HG03439 (cell line): ENCODE measurements around the gene GCDH.
"Not testable (repeated sequence)": the region's sequence is repeated elsewhere in the genome, so short reads cannot be mapped to it uniquely, and the experiment has no call there.

ENCODE experiments used
- ATAC-seq: cut with Tn5 transposase; IDR thresholded peaks from one replicate; pipeline ENCODE4 v1.9.1; 2021; ENCODE audit warnings: mild to moderate bottlenecking, moderate library complexity; ENCODE audit not compliant: unreplicated experiment

Gene GCDH

DNA sequence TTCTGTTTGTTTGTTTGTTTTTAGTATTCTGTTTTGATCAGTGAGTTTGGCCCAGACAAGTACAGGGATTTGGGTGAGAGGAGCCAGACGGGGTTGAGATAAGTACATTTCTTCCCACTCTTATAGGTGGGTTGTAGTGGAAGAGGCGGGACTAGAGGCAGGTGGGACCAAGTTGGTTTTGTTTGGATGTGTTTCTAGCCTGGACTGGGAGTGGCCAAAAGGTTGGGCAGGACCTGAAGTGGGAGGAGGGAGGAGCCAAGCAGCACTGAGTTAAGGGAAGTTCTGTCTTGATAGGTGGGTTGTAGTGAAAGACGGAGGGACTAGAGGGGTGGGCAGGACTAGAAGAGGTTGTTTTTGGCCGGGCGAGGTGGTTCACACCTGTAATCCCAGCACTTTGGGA, 18.7 kb upstream of the GCDH start:
- ATAC-seq, result no peak

DNA sequence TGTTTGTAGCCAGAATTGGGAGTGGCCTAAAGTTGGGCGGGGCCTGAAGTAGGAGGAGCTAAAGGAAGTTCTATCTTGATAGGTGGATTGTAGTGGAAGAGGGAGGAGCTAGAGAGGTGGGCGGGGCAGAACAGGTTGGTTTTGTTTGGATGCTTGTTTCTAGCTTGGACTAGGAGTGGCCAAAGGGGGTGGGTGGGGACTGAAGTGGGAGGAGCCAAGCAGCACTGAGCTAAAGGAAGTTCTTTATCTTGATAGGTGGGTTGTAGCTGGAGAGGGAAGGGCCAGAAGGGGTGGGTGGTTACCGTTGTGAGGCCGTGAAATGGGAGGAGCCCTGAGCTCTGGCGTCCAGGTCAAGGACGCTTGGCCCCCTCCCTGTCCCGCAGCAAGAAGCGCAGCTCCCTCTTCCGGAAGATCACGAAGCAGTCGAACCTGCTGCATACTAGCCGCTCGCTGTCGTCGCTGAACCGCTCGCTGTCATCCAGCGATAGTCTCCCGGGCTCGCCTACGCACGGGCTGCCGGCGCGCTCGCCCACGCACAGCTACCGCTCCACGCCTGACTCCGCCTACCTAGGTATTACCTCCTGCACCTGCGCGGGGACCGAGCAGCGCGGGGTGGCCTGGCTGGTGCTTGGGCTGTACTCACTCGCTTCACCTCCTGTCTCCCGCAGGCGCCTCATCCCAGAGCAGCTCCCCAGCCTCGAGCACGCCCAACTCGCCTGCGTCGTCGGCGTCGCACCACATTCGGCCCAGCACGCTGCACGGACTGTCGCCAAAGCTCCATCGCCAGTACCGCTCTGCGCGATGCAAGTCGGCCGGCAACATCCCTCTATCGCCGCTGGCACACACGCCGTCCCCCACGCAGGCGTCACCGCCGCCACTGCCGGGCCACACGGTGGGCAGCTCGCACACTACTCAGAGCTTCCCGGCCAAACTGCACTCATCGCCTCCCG, 17.7 kb upstream of the GCDH start:
- ATAC-seq, result no peak

DNA sequence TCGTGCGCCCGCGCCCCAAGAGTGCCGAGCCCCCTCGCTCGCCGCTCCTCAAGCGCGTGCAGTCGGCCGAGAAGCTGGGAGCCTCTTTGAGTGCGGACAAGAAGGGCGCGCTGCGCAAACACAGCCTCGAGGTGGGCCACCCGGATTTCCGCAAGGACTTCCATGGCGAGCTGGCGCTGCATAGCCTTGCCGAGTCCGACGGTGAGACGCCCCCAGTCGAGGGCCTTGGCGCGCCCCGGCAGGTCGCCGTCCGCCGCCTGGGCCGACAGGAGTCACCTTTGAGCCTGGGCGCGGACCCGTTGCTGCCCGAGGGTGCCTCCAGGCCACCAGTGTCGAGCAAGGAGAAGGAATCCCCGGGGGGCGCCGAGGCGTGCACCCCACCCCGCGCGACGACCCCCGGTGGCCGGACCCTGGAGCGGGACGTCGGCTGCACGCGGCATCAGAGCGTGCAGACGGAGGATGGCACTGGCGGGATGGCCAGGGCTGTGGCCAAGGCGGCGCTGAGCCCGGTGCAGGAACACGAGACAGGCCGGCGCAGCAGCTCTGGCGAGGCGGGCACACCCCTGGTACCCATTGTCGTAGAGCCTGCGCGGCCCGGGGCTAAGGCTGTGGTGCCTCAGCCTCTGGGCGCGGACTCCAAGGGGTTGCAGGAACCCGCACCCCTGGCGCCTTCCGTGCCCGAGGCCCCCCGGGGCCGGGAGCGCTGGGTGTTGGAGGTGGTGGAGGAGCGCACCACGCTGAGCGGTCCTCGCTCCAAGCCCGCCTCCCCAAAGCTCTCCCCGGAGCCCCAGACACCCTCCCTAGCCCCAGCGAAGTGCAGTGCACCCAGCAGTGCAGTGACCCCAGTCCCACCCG, 16.8 kb upstream of the GCDH start:
- no peak for ATAC-seq

DNA sequence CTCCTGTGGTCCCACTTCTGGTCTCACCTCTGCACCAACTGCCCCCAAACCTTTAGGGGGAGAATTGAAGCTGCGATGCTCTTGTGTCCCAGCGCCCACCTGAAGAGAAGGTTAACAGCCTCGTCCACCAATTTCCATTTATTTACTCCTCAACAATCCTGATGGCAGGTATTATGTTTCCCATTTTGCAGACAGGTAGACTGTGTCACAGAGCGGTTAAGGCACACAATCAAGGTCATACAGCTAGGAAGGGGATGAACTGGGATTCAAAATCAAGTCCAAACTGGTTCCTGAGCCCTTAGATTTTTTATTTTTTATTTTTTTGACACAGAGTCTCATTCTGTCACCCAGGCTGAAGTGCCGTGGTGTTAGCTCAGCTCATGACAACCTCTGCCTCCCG, 15.9 kb upstream of the GCDH start:
- ATAC-seq, result no peak

DNA sequence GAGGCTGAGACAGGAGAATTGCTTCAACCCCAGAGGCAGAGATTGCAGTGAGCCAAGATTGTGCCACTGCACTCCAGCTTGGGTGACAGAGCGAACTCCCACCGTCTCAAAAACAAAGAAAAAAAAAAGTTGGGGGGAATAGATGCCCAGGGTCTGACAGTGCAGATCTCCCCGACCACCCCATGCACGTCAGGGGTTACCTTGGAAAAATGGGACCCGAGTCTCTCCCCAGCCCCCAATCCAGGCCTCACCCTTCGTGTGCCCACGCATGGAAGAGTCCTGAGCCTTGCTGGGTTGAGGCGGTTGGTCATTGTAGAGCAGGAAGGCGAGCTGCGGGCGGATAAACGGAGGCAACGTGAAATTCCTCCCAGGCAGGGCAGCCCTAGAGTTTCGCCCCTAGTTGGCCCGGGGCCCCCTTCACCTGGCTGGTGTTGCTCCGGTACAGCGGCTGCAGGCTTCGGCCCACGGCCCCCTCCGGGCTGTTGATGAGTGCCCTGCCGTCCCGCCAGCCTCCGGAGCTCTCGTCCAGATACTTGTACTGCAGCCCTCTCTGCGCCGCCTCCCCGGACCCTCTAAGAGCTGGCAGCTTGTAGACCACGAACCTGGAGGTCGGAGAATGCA, 10.3 kb upstream of the GCDH start:
- no peak for ATAC-seq

DNA sequence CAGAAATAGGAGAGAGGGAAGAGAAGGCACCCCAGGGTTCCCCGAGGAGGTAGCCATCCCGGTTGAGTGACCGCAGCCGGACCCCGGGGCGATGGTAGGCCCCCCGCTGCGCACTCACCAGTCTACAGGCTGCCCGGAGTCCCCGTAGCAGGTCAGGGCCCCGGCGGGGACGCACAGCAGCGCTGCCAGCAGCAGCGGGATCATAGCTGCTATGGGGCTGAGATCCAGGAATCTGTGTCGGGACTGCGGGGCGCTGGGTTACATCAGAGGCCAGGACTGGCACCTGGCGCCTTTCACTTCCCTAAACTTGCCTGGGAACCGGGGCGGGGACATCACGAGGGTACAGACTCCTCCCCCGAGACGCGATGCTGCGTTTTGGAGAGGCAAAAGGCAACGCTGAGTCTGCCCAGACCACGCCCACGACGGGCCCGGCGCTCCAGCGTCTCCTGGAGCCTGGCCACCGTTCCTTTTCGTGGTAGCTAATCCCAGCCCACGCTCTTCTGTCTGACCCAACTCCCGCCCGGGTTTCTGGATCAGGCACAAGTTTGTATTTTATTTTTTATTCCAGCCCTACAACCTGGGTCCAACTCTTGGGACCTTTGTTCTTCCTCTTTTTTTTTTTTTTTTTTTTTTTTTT, 9.7 kb upstream of the GCDH start, which contains the start of gene DNASE2:
DNASE2 (minus strand) TSS at position 278 of the 637 bp plus-strand sequence; CDS start at position 204, 74 bp downstream.
- ATAC-seq, result peak; percentile 63

DNA sequence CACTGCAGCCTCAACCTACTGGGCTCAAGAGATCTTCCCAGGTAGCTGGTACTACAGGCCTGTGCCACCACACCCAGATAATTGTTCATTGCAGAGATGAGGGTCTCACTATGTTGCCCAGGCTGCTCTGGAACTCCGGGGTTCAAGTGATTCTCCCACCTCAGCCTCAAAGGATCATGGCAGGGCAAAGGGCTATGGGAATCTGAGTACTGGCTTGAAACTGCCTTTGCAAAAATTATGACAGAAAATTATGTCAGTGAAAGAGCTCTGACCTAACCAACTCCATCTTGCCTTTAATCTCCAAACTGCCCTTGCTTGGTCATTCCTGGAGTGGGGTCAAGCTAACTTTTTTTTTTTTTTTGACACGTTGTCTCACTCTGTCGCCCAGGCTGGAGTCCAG, 8.4 kb upstream of the GCDH start:
- no peak for ATAC-seq

DNA sequence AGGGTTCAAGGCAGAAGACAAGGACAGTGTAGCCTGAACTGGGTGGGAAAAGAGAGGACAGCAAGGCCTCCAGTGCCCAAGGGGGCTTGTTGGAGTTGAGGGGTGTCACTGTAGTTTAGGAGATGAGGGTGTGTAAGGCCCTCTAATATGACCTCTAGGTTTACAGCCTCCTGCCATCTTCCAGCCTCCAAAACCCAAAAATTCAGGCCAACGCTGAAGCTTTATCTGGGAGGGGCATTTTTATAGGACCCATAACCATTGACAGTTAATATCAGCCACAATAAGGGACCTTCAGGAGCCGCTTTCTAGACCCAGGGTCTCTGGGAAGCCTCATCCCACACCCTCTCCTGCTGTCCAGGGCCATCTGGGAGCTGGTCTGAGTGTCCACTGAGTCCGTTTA, 6.8 kb upstream of the GCDH start:
- ATAC-seq, result no peak

DNA sequence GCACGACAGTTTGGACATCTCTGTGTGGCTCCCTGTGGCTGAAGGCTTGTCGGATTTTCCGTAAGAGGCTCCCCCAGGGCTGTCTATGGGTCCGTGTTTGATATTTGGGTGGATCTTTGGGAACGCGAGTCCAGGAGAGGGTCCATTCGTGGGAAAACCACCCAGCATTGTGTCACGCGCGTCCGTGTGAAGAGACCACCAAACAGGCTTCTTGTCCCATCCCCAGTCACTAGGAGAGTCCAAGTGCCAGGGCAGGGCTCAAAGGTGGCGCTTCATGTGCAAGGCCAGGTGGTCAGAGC, 6.4 kb upstream of the GCDH start:
- ATAC-seq, result no peak

DNA sequence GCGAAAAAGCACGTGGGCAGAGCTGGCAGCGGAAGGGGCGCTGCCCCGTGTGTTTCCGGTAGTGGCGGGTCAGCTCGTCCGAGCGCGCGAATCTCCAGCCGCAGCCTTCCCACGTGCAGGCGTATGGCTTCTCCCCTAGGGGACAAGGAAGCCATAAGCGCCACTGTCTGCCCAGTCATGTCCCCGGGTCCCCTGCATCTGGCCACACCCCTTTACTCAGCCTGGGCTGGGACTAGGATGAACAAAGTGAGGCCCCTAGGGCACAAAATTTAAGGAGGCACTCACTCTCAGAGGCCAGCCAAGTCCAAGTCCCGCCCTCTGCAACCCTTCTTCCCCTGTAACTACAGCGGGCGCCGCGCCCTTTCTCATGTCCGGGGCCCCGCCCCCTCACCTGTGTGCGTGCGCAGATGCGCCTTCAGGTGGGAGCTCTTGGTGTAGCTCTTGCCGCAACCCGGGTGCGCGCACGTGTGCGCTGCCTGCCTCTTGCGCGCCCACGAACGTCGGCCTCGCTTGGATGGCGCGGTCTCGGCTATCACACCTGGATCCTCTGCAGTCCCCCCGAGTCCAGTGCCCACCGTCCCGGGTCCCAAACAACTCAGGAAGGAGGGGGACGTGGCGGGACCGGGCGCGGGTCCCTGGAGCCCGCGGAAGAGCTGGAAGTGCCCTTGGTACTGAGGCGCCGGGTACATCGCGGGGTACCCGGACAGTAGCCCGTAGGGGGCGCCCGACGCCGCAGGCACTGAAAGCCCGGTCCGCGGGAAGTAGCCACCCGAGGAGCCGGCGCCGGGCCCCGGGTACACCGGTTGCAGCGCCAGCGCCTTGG, 5.8 kb upstream of the GCDH start:
- peak; percentile 45 for ATAC-seq

DNA sequence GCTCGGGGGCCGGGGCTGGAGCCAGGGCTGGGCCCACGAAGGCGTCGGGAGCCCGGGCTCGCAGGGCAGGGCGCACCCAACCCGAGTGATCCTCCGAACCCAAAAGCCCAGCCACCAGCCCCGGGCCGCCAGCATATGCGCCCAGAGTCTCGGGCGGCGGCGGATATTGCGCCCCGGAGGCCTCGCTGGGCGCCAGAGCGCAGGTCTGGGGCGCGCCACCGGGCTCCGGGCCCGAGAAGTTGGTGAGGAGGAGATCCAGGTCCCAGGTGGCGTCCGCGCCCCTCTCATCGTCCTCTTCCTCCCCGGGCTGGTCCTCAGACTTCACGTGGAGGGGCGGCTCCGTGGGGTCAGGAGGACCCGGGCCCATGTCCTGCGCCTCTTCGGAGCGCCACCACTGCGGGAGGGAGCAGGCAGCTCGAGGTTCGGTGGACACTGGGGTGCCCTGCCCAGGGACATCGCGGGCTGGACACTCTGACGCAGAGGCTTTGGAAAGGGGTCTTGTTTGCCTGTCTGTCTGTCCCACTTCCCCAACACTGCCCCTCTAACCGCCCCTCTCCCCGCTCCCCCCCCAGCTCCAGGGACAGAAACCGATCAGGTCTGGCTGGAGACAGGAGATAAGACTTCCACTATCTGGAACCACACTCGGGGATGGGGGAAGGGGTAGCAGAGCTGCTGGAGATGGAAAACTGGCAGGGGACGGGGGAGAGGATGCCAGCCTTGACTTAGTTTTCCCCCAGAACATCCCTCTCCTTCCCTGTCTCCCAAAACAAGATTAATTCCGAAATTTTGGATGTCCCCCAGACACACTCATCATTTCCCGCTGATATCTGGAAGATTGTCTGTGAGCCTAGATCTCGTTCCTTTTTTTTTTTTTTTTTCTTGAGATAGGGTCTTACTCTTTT, 5.0 kb upstream of the GCDH start:
- ATAC-seq, result no peak

DNA sequence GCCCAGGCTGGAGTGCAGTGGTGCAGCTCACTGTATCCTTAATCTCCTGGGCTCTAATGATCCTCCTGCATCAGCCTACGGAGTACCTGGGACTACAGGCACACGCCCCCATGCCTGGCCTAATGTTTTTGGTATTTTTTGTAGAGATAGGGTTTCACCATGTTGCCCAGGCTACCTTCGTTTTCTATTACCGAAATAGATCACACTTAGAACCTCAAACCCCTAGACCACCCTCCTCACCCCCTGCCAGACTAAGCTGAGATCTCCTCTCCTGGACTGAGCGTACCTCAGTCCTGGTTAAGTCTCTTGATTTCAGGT, 4.3 kb upstream of the GCDH start:
- no peak for ATAC-seq

DNA sequence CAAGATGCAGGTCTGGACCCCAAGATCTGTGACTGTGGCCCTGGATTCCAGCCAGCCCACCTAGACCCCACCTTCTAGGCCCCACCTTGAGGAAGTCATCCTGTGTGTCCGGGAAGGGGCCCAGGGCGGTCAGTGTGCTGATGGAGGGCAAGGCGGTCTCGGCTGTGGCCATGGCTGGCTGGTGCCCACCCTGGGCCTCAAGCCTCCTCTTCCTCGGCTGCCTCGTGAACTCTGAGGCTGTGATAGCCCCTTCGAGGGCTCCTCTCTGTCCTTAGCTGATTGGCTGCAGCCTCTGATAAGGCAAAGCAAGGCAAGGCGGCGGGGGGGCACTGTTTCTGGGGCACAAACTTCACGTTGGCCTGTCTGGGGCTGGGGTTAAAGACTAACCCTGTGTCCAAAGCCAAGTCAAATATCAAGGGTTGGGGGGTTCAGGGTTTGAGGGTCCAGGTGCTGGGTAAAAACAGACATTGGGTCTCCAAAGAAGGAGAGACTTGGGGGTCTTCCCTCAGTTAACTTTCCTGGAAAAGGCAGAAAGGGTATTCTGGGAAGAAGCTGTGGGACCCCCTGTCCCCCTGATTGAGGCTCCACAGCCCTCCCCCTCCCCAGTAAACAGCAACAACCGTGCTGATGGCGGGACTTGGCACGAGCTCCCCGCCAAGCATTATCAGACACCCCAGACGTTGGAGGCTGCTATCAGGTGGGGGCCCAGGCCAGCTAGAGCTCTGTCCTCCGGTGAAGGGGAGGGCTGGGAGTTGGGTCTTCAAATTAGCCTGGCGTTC, 3.8 kb upstream of the GCDH start, which contains the start of gene KLF1:
KLF1 (minus strand) TSS at position 233 of the 779 bp plus-strand sequence; CDS start at position 172, 61 bp downstream.
- ATAC-seq, result no peak

DNA sequence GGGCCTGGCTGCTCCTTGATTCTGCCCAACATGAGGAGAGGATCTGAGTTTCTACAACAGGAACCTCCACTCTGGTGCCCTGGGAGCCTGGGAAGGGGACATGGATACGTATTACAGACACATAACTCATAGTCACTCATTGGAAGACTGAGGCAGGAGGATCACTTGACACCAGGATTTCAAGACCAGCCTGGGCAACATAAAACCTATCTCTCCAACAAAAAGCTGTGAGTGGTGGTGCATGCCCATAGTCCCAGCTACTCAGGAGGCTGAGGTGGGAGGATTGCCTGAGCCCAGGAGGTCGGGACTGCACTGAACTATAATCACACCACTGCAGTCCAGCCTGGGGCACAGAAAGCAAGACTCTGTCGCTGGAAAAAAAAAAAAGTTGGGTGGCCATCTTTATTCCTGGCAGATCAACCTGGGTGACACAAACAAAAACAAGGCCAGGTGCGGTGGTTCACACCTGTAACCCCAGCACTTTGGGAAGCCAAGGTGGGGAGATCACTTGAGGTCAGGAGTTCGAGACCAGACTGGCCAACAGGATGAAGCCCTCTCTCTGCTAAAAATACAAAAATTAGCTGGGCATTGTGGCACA, 2.9 kb upstream of the GCDH start:
- no peak for ATAC-seq

DNA sequence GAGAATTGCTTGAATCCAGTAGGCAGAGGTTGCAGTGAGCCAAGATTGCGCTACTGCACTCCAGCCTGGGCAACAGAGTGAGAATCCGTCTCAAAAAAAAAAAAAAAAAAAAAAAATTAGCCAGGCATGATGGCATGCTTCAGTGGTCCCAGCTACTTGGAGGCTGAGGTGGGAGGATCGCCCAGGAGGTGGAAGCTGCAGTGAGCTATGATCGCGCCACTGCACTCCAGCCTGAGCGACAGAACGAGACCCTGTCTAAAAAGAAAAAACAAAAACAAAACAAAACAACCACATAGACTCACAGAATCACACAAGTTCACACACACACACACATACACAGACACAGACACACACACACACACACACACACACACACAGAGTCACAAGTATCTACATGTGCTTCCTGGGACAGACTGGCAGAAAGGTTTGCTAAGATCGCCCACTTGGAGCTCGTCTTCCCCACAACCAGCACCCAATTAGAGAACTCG, 617 bp upstream of the GCDH start:
- not testable (repeated sequence) for ATAC-seq

DNA sequence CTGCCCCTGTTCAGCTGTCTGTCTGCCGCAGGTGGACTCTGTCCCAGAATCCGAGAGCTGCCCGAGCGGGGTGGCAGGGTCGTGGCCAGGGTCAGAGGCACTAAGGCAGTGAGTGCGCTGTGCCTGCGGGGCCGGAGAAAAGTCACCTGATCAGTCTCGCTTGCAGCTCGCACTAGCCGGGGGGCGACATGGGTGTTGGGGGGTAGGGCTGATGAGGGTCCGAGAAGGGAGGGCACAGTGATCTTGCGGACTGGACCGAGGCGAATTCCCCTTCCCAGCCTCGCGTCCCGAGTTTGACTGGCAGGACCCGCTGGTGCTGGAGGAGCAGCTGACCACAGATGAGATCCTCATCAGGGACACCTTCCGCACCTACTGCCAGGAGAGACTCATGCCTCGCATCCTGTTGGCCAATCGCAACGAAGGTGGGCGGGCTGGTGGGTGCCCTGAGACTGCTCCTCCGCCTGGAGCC, 627 bp downstream of the GCDH start:
- ATAC-seq, result no peak

DNA sequence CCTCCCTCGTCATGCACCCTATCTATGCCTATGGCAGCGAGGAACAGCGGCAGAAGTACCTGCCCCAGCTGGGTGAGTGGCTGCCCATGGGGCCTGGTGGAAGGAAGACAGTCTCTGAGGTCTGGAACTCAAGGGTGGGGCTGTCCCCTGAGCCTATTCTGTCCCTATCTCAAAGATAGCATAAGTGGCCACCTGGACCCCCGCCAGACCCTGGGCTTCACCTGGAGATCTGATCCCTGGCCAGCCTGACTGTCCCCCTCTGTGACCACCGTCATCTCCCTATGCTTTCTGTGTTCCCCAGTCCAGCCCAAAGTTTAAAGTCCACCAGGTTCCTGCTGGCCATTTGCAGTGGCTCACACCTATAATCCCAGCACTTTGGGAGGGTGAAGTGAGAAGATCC, 2.6 kb downstream of the GCDH start:
- no peak for ATAC-seq

DNA sequence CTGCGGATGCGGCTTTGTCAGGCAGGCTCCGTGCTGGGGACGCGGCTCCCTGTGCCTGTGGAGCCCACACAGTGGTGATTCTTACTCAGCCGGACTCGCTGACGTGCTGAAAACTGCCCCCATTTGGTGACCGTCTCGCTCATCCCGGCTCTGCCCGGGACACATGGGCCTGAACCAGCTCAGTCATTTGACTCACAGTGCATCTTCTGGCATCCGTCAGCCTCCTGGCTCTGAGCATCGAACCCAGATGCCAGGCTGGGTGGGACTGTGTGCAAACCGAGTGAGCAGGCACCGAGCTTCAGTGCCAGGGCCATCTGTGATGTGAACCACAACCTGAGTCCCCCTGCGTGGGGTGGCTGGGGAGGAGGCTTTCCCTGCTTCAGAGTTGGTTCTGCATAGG, 5.5 kb downstream of the GCDH start:
- no peak for ATAC-seq
